PC-3 (cell line): ENCODE results near the gene HNF4A. TPM values are rescaled to one million over a fixed set of nuclear protein-coding genes. Genes with fewer than 3 reads are reported as not detected.

Experiments
- ATAC-seq: fragments of 200-7000 bp; cut with Tn5 transposase; 2 replicates; pipeline ENCODE4 v1.9.1; 2020; ENCODE audit warnings: mild to moderate bottlenecking, moderate library complexity
- BruUV-seq: library from RNA; stranded (reverse); fragments of 400-500 nt; replicated peaks from 2 replicates; lab custom pipeline; 2021; lab: Mats Ljungman, UMichigan
- CTCF ChIA-PET: fragments of 300-600 bp; sonication (Branson Sonifier 250); formaldehyde crosslinking; loops from one replicate; lab custom pipeline; 2022; ENCODE audit warnings: antibody characterized with exemption; lab: Charles Lee
- POLR2A ChIA-PET: fragments of 300-600 bp; sonication (Branson Sonifier 250); formaldehyde crosslinking; loops from one replicate; lab custom pipeline; 2022; ENCODE audit warnings: antibody characterized with exemption; ENCODE audit not compliant: unreplicated experiment; lab: Charles Lee
- DNase-seq: peaks from one replicate; pipeline ENCODE4 v3.0.0-alpha.2; 2015
- H2AFZ ChIP-seq: fragments of 300-600 bp; sonication (generic); 2 replicates; pipeline ENCODE4 v1.6.0; 2016; ENCODE audit warnings: antibody characterized with exemption, low read length
- H3F3A ChIP-seq: fragments of 300-600 bp; sonication (generic); one replicate; pipeline ENCODE4 v1.6.0; 2017; ENCODE audit warnings: antibody characterized with exemption, low read length, control low read depth, mild to moderate bottlenecking; ENCODE audit not compliant: unreplicated experiment
- H3K27ac ChIP-seq: fragments of 300-600 bp; sonication (generic); 2 replicates; pipeline ENCODE4 v1.5.1; 2016; ENCODE audit warnings: mild to moderate bottlenecking, low read length
- H3K27me3 ChIP-seq: fragments of 300-600 bp; sonication (generic); 2 replicates; pipeline ENCODE4 v1.6.1; 2016; ENCODE audit warnings: low read length, mixed read lengths
- H3K36me3 ChIP-seq: fragments of 300-600 bp; sonication (generic); 2 replicates; pipeline ENCODE4 v1.6.1; 2016; ENCODE audit warnings: low read depth, mixed run types, low read length, mixed read lengths
- H3K4me1 ChIP-seq: fragments of 300-600 bp; sonication (generic); 2 replicates; pipeline ENCODE4 v1.5.1; 2016; ENCODE audit warnings: low read length; ENCODE audit not compliant: insufficient read depth
- H3K4me2 ChIP-seq: fragments of 300-600 bp; sonication (generic); 2 replicates; pipeline ENCODE4 v1.6.0; 2016; ENCODE audit warnings: low read length
- H3K4me3 ChIP-seq: fragments of 300-600 bp; sonication (generic); 2 replicates; pipeline ENCODE4 v1.5.1; 2016; ENCODE audit warnings: mild to moderate bottlenecking, low read length, mixed read lengths
- H3K79me2 ChIP-seq: fragments of 300-600 bp; sonication (generic); 2 replicates; pipeline ENCODE4 v1.6.1; 2017; ENCODE audit warnings: low read length, mixed read lengths
- H3K9ac ChIP-seq: fragments of 300-600 bp; sonication (generic); 2 replicates; pipeline ENCODE4 v1.6.0; 2016; ENCODE audit warnings: mild to moderate bottlenecking, low read length
- H3K9me2 ChIP-seq: fragments of 300-600 bp; sonication (generic); replicated peaks from 2 replicates; pipeline ENCODE4 v1.6.1; 2016; ENCODE audit warnings: mixed run types, low read length, mixed read lengths
- H3K9me3 ChIP-seq: fragments of 300-600 bp; sonication (generic); 2 replicates; pipeline ENCODE4 v1.6.1; 2016; ENCODE audit warnings: low read length, mixed read lengths
- H4K20me1 ChIP-seq: fragments of 300-600 bp; sonication (generic); 2 replicates; pipeline ENCODE4 v1.6.1; 2016; ENCODE audit warnings: low read length, mixed read lengths
- EZH2 ChIP-seq: fragments of 300-600 bp; sonication (generic); IDR thresholded peaks from one replicate; pipeline ENCODE4 v1.6.1; 2017; ENCODE audit warnings: antibody characterized with exemption, mild to moderate bottlenecking, low read length; ENCODE audit not compliant: unreplicated experiment
- EZH2phosphoT487 ChIP-seq: fragments of 300-600 bp; sonication (generic); IDR thresholded peaks from 2 replicates; pipeline ENCODE4 v1.6.1; 2018; ENCODE audit warnings: mild to moderate bottlenecking, antibody characterized with exemption, low read length, borderline replicate concordance
- intact Hi-C: fragments of 100-400 bp; cut with micrococcal nuclease; formaldehyde crosslinking; loops from 2 replicates; pipeline ENCODE4 v1.9.0; 2023
- total RNA-seq: library from RNA; depleted of rRNA; stranded (reverse); fragments of >200 nt; gene quantifications from 2 replicates; pipeline ENCODE4 v1.2.3, GENCODE V29; 2014
- TF ChIP-seq, protein P1 (sequence below): fragments of 300-600 bp; sonication (generic); conservative IDR thresholded peaks from 2 replicates; pipeline ENCODE4 v1.5.1; 2017; ENCODE audit warnings: antibody characterized with exemption, low read depth, mild to moderate bottlenecking, low read length

Gene HNF4A
- total RNA-seq, 1 experiment from 2014 or later, result not detected

DNA sequence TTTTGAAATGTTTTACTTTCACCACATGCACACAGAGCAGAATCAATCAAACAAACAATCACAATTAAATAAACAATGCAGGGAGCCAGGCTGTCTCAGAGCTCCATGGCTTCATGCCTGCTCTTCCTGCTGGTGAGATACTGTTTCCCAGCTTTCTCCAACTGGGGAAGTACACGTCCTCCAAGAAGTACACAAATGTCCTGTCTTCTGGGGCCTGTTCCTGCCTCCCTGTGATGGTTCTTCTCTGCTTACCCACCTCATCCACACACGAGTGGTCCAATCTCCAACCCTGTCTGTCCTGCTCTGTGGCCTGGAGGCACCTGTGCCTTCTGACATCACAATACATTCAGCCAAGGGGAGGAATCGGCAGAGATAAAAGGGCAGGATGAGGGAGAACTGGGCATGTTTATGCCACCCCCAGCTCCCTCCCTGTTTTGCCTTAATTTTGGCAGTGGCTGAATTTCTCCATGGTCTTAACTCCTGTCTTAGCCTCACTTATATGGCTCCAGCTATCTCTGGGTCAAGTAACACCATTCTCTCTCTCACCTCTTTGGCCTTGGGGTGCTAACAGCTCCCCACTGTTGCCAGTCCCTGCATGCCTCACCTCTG is 94.9 kb downstream of the HNF4A start:
- DNase-seq, result no peak
- H3K79me2 ChIP-seq, result no peaks in the 10 kb centered on the region
- no peaks in the 10 kb centered on the region for H3F3A ChIP-seq
- 0 out of 2 replicates have a peak, but pooled peaks cover 2% of the 10 kb centered on the region for H3K27me3 ChIP-seq
- ChIA-PET POLR2A (no interaction called here), CTCF (interaction anchor here (0.6 kb wide), 1 partner anchor 9 kb away, joined by 3 read pairs; no protein-coding TSS in a partner anchor)
- no peak overlapping the region for H3K4me2 ChIP-seq
- intact Hi-C loops, result no loop called here
- no peaks in the 10 kb centered on the region for H3K9me2 ChIP-seq
- H2AFZ ChIP-seq, result no peak overlapping the region
- H3K9ac ChIP-seq, result no peak overlapping the region
- no peak overlapping the region for H3K27ac ChIP-seq
- no peaks in the 10 kb centered on the region for H3K36me3 ChIP-seq
- no peak overlapping the region for H3K4me3 ChIP-seq
- no TSS peak for BruUV-seq
- ATAC-seq, result peak; percentile 37
- H4K20me1 ChIP-seq, result no peaks in the 10 kb centered on the region
- H3K9me3 ChIP-seq, result no peaks in the 10 kb centered on the region
- no peaks in the 10 kb centered on the region for H3K4me1 ChIP-seq
- TF ChIP-seq EZH2phosphoT487 (no peak), EZH2 (no peak)
- TF ChIP-seq, protein P1, sequence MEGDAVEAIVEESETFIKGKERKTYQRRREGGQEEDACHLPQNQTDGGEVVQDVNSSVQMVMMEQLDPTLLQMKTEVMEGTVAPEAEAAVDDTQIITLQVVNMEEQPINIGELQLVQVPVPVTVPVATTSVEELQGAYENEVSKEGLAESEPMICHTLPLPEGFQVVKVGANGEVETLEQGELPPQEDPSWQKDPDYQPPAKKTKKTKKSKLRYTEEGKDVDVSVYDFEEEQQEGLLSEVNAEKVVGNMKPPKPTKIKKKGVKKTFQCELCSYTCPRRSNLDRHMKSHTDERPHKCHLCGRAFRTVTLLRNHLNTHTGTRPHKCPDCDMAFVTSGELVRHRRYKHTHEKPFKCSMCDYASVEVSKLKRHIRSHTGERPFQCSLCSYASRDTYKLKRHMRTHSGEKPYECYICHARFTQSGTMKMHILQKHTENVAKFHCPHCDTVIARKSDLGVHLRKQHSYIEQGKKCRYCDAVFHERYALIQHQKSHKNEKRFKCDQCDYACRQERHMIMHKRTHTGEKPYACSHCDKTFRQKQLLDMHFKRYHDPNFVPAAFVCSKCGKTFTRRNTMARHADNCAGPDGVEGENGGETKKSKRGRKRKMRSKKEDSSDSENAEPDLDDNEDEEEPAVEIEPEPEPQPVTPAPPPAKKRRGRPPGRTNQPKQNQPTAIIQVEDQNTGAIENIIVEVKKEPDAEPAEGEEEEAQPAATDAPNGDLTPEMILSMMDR, result no peak

GRCh38 chr20:44450903-44451450 is 95.5 kb downstream of the HNF4A start:
- H3K9me2 ChIP-seq, result no peaks in the 10 kb centered on the region
- 0 out of 2 replicates have a peak, but pooled peaks cover 2% of the 10 kb centered on the region for H3K27me3 ChIP-seq
- ATAC-seq, result no peak
- H3K27ac ChIP-seq, result no peak overlapping the region
- no peak overlapping the region for H2AFZ ChIP-seq
- ChIA-PET CTCF (no interaction called here), POLR2A (no interaction called here)
- H4K20me1 ChIP-seq, result no peaks in the 10 kb centered on the region
- no peak overlapping the region for H3K9ac ChIP-seq
- H3K79me2 ChIP-seq, result no peaks in the 10 kb centered on the region
- no peak overlapping the region for H3K4me3 ChIP-seq
- no peaks in the 10 kb centered on the region for H3K4me1 ChIP-seq
- TF ChIP-seq EZH2, result no peak
- TF ChIP-seq, protein P1, result no peak
- H3K36me3 ChIP-seq, result no peaks in the 10 kb centered on the region
- BruUV-seq, result no TSS peak
- no peaks in the 10 kb centered on the region for H3K9me3 ChIP-seq
- DNase-seq, result no peak
- no peaks in the 10 kb centered on the region for H3F3A ChIP-seq
- no peak overlapping the region for H3K4me2 ChIP-seq
- intact Hi-C loops, result no loop called here

DNA sequence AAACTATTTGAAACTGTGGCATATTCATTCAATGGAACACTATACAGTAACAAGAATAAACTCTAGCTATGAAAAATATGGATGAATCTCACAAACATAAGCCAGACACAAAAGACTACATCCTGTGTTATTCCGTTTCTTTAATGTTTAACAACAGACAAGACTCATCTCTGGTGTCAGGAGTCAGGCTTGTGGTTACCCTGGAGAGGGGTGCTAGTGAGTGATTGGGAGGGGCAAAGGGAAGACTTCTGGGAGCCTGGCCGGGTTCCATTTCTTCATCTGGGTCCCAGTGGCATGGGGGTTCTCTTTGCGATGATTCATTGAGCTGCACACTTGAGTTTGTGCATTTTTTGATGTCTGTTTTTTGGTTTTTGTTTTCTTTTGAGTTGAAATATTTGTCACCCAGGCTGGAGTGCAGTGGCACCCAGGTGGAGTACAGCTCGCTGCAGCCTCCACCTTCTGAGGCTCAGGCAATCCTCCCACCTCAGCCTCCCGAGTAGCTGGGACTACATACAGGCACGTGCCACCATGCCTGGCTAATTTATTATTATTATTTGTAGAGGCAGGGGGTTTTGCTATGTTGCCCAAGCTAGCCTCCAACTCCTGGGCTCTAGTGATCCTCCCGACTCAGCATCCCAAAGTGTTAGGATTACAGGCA is 98.9 kb downstream of the HNF4A start:
- ATAC-seq (no peak), DNase-seq (no peak)
- Histone ChIP-seq H3K27ac (no peak overlapping the region), H3K79me2 (no peaks in the 10 kb centered on the region), H3K4me1 (no peaks in the 10 kb centered on the region), H2AFZ (no peak overlapping the region), H3K9me2 (no peaks in the 10 kb centered on the region), H3K9me3 (no peaks in the 10 kb centered on the region), H3K27me3 (0 out of 2 replicates have a peak, but pooled peaks cover 2% of the 10 kb centered on the region), H3K4me3 (no peak overlapping the region), H3K4me2 (no peak overlapping the region), H3K9ac (no peak overlapping the region), H4K20me1 (no peaks in the 10 kb centered on the region), H3K36me3 (no peaks in the 10 kb centered on the region), H3F3A (no peaks in the 10 kb centered on the region)
- TF ChIP-seq EZH2phosphoT487, result no peak
- intact Hi-C loops, result no loop called here
- CTCF ChIA-PET, result no interaction called here
- POLR2A ChIA-PET, result no interaction called here
- BruUV-seq, result no TSS peak
